KOPT-K1 (cell line): ENCODE data around the gene ADAP1.

Source experiments
- H3K27ac ChIP-seq: fragments of 200-600 bp; sonication (generic); 2 replicates; pipeline ENCODE4 v1.5.1; 2016; ENCODE audit warnings: antibody characterized with exemption, mild to moderate bottlenecking, low read depth, low read length; ENCODE audit not compliant: poor library complexity, severe bottlenecking
- H3K36me3 ChIP-seq: fragments of 200-600 bp; sonication (generic); 2 replicates; pipeline ENCODE4 v1.5.1; 2017; ENCODE audit warnings: antibody characterized with exemption, mild to moderate bottlenecking, low read length, moderate library complexity; ENCODE audit not compliant: insufficient read depth
- H3K9me3 ChIP-seq: fragments of 200-600 bp; sonication (generic); 2 replicates; pipeline ENCODE4 v1.5.1; 2017; ENCODE audit warnings: antibody characterized with exemption, low read length, mild to moderate bottlenecking; ENCODE audit not compliant: insufficient read depth, poor library complexity, severe bottlenecking

The ADAP1 gene

GRCh38 chr7:849781-850180 lies 104.7 kb downstream of the ADAP1 start:
- Histone ChIP-seq H3K9me3 (peaks cover 22% of the 10 kb centered on the region), H3K27ac (no peak overlapping the region), H3K36me3 (peaks cover 73% of the 10 kb centered on the region)

- Histone ChIP-seq H3K36me3 (peaks cover 73% of the 10 kb centered on the region), H3K27ac (no peak overlapping the region), H3K9me3 (peaks cover 22% of the 10 kb centered on the region)
Observed at GRCh38 chr7:849145-849544, 105.3 kb downstream of the ADAP1 start.
